Spleen (tissue), 11 donors: ENCODE measurements around the gene NTRK1. TPM values are rescaled to one million over a fixed set of nuclear protein-coding genes. Genes with fewer than 3 reads are reported as not detected.

ENCODE experiments used
- DNase-seq: peaks from one replicate; pipeline ENCODE4 v3.0.0-alpha.2; 2020
- H3K27ac ChIP-seq, 8 donors: fragments of 200-600 bp; sonication (generic) in 7 of 8; 1 replicate in 4 of 8; 2 replicates in 4 of 8; pipeline versions ENCODE4 v1.5.0 to v1.8.0; 2016 to 2021; ENCODE audit warnings: inconsistent platforms in 4 of 8, mild to moderate bottlenecking in 4 of 8, moderate library complexity in 1 of 8
- H3K27me3 ChIP-seq, 7 donors: fragments of 200-600 bp; sonication (generic) in 6 of 7; replicated peaks in 1 of 7; 1 replicate in 4 of 7; 2 replicates in 3 of 7; pipeline versions ENCODE4 v1.5.0 to v1.8.0; 2016 to 2021; ENCODE audit warnings: inconsistent platforms in 3 of 7, mild to moderate bottlenecking in 1 of 7
- H3K36me3 ChIP-seq, 6 donors: fragments of 200-600 bp; sonication (generic) in 5 of 6; 1 replicate in 4 of 6; 2 replicates in 2 of 6; pipeline versions ENCODE4 v1.5.0 to v1.8.0; 2016 to 2021; ENCODE audit warnings: inconsistent platforms in 2 of 6
- H3K4me1 ChIP-seq, 6 donors: fragments of 200-600 bp; sonication (generic) in 5 of 6; 1 replicate in 3 of 6; 2 replicates in 3 of 6; pipeline versions ENCODE4 v1.5.0 to v1.8.0; 2016 to 2021; ENCODE audit warnings: inconsistent platforms in 3 of 6
- H3K4me3 ChIP-seq, 8 donors: fragments of 200-600 bp; sonication (generic) in 7 of 8; 1 replicate in 4 of 8; 2 replicates in 4 of 8; pipeline versions ENCODE4 v1.5.0 to v1.8.0; 2016 to 2021; ENCODE audit warnings: inconsistent platforms in 4 of 8, mild to moderate bottlenecking in 4 of 8, moderate library complexity in 2 of 8
- H3K9me3 ChIP-seq, 8 donors: fragments of 200-600 bp; sonication (generic) in 7 of 8; 1 replicate in 4 of 8; 2 replicates in 4 of 8; pipeline versions ENCODE4 v1.5.0 to v1.8.0; 2016 to 2021; ENCODE audit warnings: inconsistent platforms in 4 of 8
- POLR2A ChIP-seq, 3 donors: fragments of 450-650 bp; IDR thresholded peaks; one replicate each; pipeline ENCODE4 v1.5.1; 2017; ENCODE audit warnings: antibody characterized with exemption in 3 of 3, mild to moderate bottlenecking in 1 of 3
- POLR2AphosphoS5 ChIP-seq, 3 donors: sonication (generic); formaldehyde crosslinking; IDR thresholded peaks; one replicate each; pipeline ENCODE4 v1.5.1; 2017; ENCODE audit warnings: antibody characterized with exemption in 3 of 3
- WGBS, 5 donors: extraction: QIAGEN DNeasy Blood & Tissue Kit in 3 of 5; methylation state at CpG; one replicate each; pipeline versions ENCODE4 v1.1.5 to v1.1.7; 2013 to 2018; 5-methylcytosine and 5-hydroxymethylcytosine counted together
- intact Hi-C: fragments of 100-400 bp; cut with DNase I; formaldehyde crosslinking; loops from one replicate; pipeline ENCODE4 v1.15.0; 2023; ENCODE audit warnings: low total_unique reads
- polyA plus RNA-seq, 3 donors: library from polyadenylated mRNA; stranded (reverse); fragments of 200-250 nt; gene quantifications; one replicate each; pipeline ENCODE4 v1.2.1, GENCODE V29; 2013
- total RNA-seq, 7 donors: library from RNA; depleted of rRNA in 3 of 7; stranded (reverse); fragments of >200 nt in 3 of 7; fragmentation: NEBNext Ultra II Directional in 4 of 7; extraction: Animal tissue kit (Norgen Biotek cat#: 25700) in 4 of 7; gene quantifications; one replicate each; pipeline versions ENCODE4 v1.1.0 to v1.2.1, GENCODE V29; 2016 to 2021
- TF ChIP-seq, protein P1 (sequence below), 11 experiments: fragments of 200-600 bp in 7 of 11; fragments of 450-650 bp in 4 of 11; sonication (generic) in 4 of 11; IDR thresholded peaks in 8 of 11; conservative IDR thresholded peaks in 3 of 11; 1 replicate in 7 of 11; 2 replicates in 4 of 11; pipeline versions ENCODE4 v1.4.0 to v1.8.0; 2016 to 2021; ENCODE audit warnings: antibody characterized with exemption in 11 of 11, inconsistent platforms in 4 of 11, mild to moderate bottlenecking in 1 of 11
- donor health status: healthy with polysubstance abuse.
- donor health status: DM: no; HTN: no; CAD: no; lungs with moderate emphysema.
- donor health status: DM: no; HTN: no; CAD: no.
- donor health status: Bipolar disorder and iron deficiency.
- donor health status: healthy.
- donor health status: DM: no; HTN: no; CAD: no.
- donor health status: DM: yes; HTN: yes; CAD: no.

NTRK1 gene
- total and polyA plus RNA-seq, 10 donors, result 0.09 to 1.4 (median 0.24) TPM; not detected in 4

DNA sequence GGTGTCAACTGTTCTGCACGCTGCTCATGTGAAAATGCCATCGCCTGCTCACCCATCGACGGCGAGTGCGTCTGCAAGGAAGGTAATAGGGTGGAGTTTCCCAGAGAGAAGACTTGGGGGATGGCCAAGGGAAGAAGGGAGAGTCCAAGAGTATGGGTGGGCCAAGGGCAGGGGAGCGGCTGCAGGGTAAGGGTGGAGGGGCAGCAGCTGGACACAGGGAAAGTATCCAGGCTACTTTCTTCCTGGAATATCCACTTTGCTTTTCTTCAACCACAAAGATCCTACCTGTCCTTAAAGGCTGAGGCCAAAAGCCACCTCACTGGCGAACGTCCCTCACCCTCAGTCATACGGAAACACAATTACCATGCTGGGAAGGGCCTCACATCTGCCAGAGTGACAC is 48.3 kb downstream of the NTRK1 start:
- DNase-seq, result no peak
- intact Hi-C loops, result no loop called here
- H3K9me3 ChIP-seq, result no peaks in the 10 kb centered on the region
- H3K36me3 ChIP-seq, result peaks cover 0 to 69% (median 1%) of the 10 kb centered on the region in 6 donors
- peaks cover 0 to 27% (median 0%) of the 10 kb centered on the region in 7 donors for H3K27me3 ChIP-seq
- H3K4me3 ChIP-seq, result no peak overlapping the region
- no peak overlapping the region for H3K27ac ChIP-seq
- 69 to 82% (median 79%) methylated on average over 10 of the region's 10 CpGs for WGBS, 5 donors
- no peak for TF ChIP-seq POLR2A (IDR thresholded peaks at IDR 0.05)
- TF ChIP-seq, protein P1, sequence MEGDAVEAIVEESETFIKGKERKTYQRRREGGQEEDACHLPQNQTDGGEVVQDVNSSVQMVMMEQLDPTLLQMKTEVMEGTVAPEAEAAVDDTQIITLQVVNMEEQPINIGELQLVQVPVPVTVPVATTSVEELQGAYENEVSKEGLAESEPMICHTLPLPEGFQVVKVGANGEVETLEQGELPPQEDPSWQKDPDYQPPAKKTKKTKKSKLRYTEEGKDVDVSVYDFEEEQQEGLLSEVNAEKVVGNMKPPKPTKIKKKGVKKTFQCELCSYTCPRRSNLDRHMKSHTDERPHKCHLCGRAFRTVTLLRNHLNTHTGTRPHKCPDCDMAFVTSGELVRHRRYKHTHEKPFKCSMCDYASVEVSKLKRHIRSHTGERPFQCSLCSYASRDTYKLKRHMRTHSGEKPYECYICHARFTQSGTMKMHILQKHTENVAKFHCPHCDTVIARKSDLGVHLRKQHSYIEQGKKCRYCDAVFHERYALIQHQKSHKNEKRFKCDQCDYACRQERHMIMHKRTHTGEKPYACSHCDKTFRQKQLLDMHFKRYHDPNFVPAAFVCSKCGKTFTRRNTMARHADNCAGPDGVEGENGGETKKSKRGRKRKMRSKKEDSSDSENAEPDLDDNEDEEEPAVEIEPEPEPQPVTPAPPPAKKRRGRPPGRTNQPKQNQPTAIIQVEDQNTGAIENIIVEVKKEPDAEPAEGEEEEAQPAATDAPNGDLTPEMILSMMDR (IDR thresholded peaks at IDR 0.05 in 8 of 11, conservative IDR thresholded peaks at IDR 0.05 in 3 of 11), result no peak
- no peak for TF ChIP-seq POLR2AphosphoS5 (IDR thresholded peaks at IDR 0.05)
- H3K4me1 ChIP-seq, result peaks cover 0 to 62% (median 9%) of the 10 kb centered on the region in 6 donors

DNA sequence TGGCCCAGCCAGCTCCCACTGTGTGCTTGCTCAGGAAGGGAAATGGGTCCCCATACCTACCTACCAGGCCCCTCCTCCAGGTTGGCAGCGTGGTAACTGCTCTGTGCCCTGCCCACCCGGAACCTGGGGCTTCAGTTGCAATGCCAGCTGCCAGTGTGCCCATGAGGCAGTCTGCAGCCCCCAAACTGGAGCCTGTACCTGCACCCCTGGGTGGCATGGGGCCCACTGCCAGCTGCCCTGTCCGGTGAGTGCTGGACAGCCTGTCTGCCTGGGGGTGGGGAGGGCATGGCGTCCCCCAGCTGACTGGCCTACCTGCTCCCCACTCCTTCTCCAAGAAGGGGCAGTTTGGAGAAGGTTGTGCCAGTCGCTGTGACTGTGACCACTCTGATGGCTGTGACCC is 49.0 kb downstream of the NTRK1 start:
- H3K27me3 ChIP-seq, result peaks cover 0 to 30% (median 0%) of the 10 kb centered on the region in 7 donors
- H3K4me1 ChIP-seq, result peaks cover 0 to 54% (median 9%) of the 10 kb centered on the region in 6 donors
- H3K9me3 ChIP-seq, result no peaks in the 10 kb centered on the region
- peaks cover 0 to 76% (median 2%) of the 10 kb centered on the region in 6 donors for H3K36me3 ChIP-seq
- TF ChIP-seq, protein P1 (IDR thresholded peaks at IDR 0.05 in 8 of 11, conservative IDR thresholded peaks at IDR 0.05 in 3 of 11), result no peak
- TF ChIP-seq POLR2A (IDR thresholded peaks at IDR 0.05) (no peak), POLR2AphosphoS5 (IDR thresholded peaks at IDR 0.05) (no peak)
- DNase-seq, result no peak
- WGBS, 5 donors, result 60 to 81% (median 79%) methylated on average over 2 to 5 of the region's 5 CpGs
- H3K27ac ChIP-seq, result no peak overlapping the region
- intact Hi-C loops, result no loop called here
- no peak overlapping the region for H3K4me3 ChIP-seq

DNA sequence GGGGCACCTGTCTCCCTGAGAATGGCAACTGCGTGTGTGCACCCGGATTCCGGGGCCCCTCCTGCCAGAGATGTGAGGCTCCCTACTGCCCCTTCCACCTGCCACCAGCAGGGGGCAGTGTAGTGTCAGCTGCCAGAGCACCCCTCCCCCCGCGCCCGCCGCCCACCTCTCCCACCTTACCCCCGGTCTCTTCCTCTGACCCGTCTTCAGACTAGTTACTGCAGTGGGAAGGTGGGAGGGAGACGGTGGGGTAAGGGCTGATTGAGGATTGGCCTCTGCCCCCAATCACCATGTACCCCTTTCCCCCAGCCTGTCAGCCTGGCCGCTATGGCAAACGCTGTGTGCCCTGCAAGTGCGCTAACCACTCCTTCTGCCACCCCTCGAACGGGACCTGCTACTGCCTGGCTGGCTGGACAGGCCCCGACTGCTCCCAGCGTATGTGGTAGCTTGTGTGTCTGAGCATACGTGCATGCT is 49.7 kb downstream of the NTRK1 start:
- intact Hi-C loops, result no loop called here
- Histone ChIP-seq H3K27me3 (peaks cover 0 to 34% (median 0%) of the 10 kb centered on the region in 7 donors), H3K4me1 (peaks cover 0 to 48% (median 9%) of the 10 kb centered on the region in 6 donors), H3K36me3 (peaks cover 0 to 83% (median 8%) of the 10 kb centered on the region in 6 donors), H3K4me3 (no peak overlapping the region), H3K9me3 (no peaks in the 10 kb centered on the region), H3K27ac (no peak overlapping the region)
- TF ChIP-seq, protein P1 (IDR thresholded peaks at IDR 0.05 in 8 of 11, conservative IDR thresholded peaks at IDR 0.05 in 3 of 11), result peak in 10 of 11 experiments; percentile 23 to 86 (median 72)
- no peak for TF ChIP-seq POLR2AphosphoS5 (IDR thresholded peaks at IDR 0.05)
- WGBS, 5 donors, result 62 to 69% (median 64%) methylated on average over 14 to 18 of the region's 18 CpGs
- no peak for DNase-seq

DNA sequence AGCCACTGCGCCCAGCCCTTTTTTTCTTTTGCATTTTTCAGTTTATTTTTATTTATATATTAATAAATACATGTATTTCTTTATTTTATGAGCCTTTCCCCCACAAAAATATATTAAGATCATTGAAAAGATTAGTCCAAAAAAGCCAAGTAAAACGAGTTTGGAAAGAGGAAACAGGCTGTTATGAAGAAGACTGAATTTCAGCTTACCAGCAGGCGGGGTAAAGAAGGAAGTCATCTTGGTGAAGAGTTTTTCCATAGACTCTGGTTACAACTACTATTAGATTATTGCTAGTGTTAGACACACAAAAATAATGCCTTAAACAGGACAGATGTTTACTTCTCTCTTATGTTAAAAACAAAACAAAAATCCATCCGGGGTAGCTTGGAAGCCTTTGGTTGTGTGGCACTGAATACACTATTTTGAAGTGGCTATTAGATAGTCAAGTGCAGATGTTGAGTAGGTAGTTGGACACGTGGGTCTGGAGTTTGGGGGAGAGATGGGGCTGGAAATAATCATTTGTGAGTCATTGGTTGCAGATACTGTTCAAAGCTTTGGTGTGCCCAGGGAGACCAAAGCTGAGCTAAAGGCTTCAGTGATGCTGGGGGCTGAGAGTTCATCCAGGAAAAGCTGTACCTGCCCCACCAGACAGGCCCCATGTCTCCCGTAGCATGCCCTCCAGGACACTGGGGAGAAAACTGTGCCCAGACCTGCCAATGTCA is 51.1 kb downstream of the NTRK1 start:
- Histone ChIP-seq H3K36me3 (peaks cover 0 to 80% (median 9%) of the 10 kb centered on the region in 6 donors), H3K4me3 (no peak overlapping the region), H3K4me1 (peaks cover 0 to 40% (median 9%) of the 10 kb centered on the region in 6 donors), H3K27ac (no peak overlapping the region), H3K9me3 (no peaks in the 10 kb centered on the region), H3K27me3 (peaks cover 0 to 38% (median 0%) of the 10 kb centered on the region in 7 donors)
- no peak for TF ChIP-seq POLR2A (IDR thresholded peaks at IDR 0.05)
- TF ChIP-seq POLR2AphosphoS5 (IDR thresholded peaks at IDR 0.05), result no peak
- TF ChIP-seq, protein P1 (IDR thresholded peaks at IDR 0.05 in 8 of 11, conservative IDR thresholded peaks at IDR 0.05 in 3 of 11), result no peak
- no peak for DNase-seq
- intact Hi-C loops, result no loop called here
- 56 to 65% (median 57%) methylated on average over 5 to 6 of the region's 6 CpGs for WGBS, 5 donors
